Adrenal gland (tissue), 12 donors: ENCODE data around the gene ARHGEF4. TPM values are rescaled to one million over a fixed set of nuclear protein-coding genes. Genes with fewer than 3 reads are reported as not detected.

Source experiments
- DNase-seq, 7 donors: peaks; one replicate each; pipeline ENCODE4 v3.0.0-alpha.2; 2019 to 2020
- H3K27ac ChIP-seq, 5 donors: fragments of 200-600 bp; sonication (generic) in 4 of 5; 1 replicate in 3 of 5; 2 replicates in 2 of 5; pipeline versions ENCODE4 v1.5.1 to v1.8.0; 2016 to 2020; ENCODE audit warnings: mild to moderate bottlenecking in 1 of 5
- H3K27me3 ChIP-seq: fragments of 200-600 bp; 2 replicates; pipeline ENCODE4 v1.8.0; 2021
- H3K36me3 ChIP-seq, 2 donors: fragments of 200-600 bp; replicated peaks in 1 of 2; 1 replicate in 1 of 2; 2 replicates in 1 of 2; pipeline versions ENCODE4 v1.5.1 to v1.8.0; 2018 to 2022
- H3K4me1 ChIP-seq, 2 donors: fragments of 200-600 bp; replicated peaks in 1 of 2; 1 replicate in 1 of 2; 2 replicates in 1 of 2; pipeline versions ENCODE4 v1.5.1 to v1.8.0; 2018 to 2021
- H3K4me3 ChIP-seq, 4 donors: fragments of 200-600 bp; sonication (generic) in 3 of 4; one replicate each; pipeline ENCODE4 v1.5.1; 2016 to 2018
- H3K9me3 ChIP-seq, 3 donors: fragments of 200-600 bp; sonication (generic) in 1 of 3; replicated peaks in 1 of 3; 1 replicate in 2 of 3; 2 replicates in 1 of 3; pipeline versions ENCODE4 v1.5.1 to v1.8.0; 2016 to 2021
- POLR2A ChIP-seq, 2 donors: fragments of 450-650 bp; IDR thresholded peaks; one replicate each; pipeline ENCODE4 v1.6.1; 2017; ENCODE audit warnings: antibody characterized with exemption in 2 of 2, mild to moderate bottlenecking in 2 of 2, moderate library complexity in 1 of 2
- WGBS, 4 donors: extraction: QIAGEN DNeasy Blood & Tissue Kit in 2 of 4; methylation state at CpG; one replicate each; pipeline versions ENCODE4 v1.1.5 to v1.1.7; 2013 to 2017; 5-methylcytosine and 5-hydroxymethylcytosine counted together
- intact Hi-C, 2 donors: fragments of 100-400 bp; cut with DNase I; formaldehyde crosslinking; loops; one replicate each; pipeline versions ENCODE4 v1.14.1 to v1.15.0; 2022 to 2023
- polyA plus RNA-seq, 3 donors: library from polyadenylated mRNA; stranded (reverse); fragments of 200-250 nt in 2 of 3; fragments of 350-450 nt in 1 of 3; fragmentation: Illumina TruSeq in 1 of 3; extraction: RNeasy Lipid Tissue Mini Kit (QIAGEN cat#74804) in 1 of 3; gene quantifications; one replicate each; pipeline ENCODE4 v1.2.3, GENCODE V29; 2013 to 2014
- total RNA-seq, 9 donors: library from RNA; depleted of rRNA in 4 of 9; stranded (reverse); fragments of >200 nt in 4 of 9; fragments of 120-200 nt in 1 of 9; fragmentation: NEBNext Ultra II Directional in 1 of 9; extraction: Animal tissue kit (Norgen Biotek cat#: 25700) in 1 of 9; gene quantifications; one replicate each; pipeline versions ENCODE4 v1.1.0 to v1.2.4, GENCODE V29; 2013 to 2023
- TF ChIP-seq, protein P1 (sequence below), 6 experiments: fragments of 450-650 bp in 4 of 6; fragments of 200-600 bp in 2 of 6; sonication (generic) in 1 of 6; IDR thresholded peaks; 1 replicate in 5 of 6; 2 replicates in 1 of 6; pipeline versions ENCODE4 v1.5.1 to v1.8.0; 2016 to 2021; ENCODE audit warnings: antibody characterized with exemption in 6 of 6, mild to moderate bottlenecking in 2 of 6, moderate library complexity in 1 of 6
- donor health status: healthy with polysubstance abuse.
- donor health status: Bipolar disorder and iron deficiency.
- donor health status: DM: yes; HTN: yes; CAD: no.
- donor health status: DM: no; HTN: no; CAD: no.
- donor health status: DM: no; HTN: no; CAD: no.
- donor health status: DM: yes; HTN: yes; CAD: no.

The ARHGEF4 gene
- total and polyA plus RNA-seq, 12 donors = 0.97 to 40.4 (median 5.1) TPM

DNA sequence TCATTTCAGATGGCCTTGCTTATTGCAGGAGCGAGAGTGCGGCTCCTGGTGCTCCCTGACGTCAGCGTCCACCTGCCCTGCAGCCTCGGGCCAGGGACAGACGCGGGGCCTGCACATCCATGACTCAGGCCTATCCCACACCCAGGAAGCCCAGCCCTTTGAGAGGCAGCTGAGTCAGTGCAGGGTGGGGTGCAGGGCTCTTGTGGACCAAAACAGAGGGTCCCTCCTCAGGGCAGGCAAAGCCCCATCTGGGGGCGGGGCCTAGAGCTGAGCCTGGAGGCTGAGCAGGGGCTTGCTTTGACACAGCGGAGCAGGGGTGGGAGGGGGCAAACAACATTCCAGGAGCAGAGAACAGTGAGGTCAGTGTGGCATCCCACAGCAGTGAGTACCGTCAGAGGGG lies 7.7 kb upstream of the ARHGEF4 start:
- WGBS, 4 donors = 60 to 90% (median 84%) methylated on average over 1 to 10 of the region's 10 CpGs
- TF ChIP-seq, protein P1, sequence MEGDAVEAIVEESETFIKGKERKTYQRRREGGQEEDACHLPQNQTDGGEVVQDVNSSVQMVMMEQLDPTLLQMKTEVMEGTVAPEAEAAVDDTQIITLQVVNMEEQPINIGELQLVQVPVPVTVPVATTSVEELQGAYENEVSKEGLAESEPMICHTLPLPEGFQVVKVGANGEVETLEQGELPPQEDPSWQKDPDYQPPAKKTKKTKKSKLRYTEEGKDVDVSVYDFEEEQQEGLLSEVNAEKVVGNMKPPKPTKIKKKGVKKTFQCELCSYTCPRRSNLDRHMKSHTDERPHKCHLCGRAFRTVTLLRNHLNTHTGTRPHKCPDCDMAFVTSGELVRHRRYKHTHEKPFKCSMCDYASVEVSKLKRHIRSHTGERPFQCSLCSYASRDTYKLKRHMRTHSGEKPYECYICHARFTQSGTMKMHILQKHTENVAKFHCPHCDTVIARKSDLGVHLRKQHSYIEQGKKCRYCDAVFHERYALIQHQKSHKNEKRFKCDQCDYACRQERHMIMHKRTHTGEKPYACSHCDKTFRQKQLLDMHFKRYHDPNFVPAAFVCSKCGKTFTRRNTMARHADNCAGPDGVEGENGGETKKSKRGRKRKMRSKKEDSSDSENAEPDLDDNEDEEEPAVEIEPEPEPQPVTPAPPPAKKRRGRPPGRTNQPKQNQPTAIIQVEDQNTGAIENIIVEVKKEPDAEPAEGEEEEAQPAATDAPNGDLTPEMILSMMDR (IDR thresholded peaks at IDR 0.05) = no peak
- TF ChIP-seq POLR2A (IDR thresholded peaks at IDR 0.05) = no peak
- H3K4me3 ChIP-seq = no peak overlapping the region
- intact Hi-C loops = no loop called here
- no peaks in the 10 kb centered on the region for H3K36me3 ChIP-seq
- DNase-seq = no peak
- H3K27ac ChIP-seq = no peak overlapping the region
- no peaks in the 10 kb centered on the region for H3K9me3 ChIP-seq
- H3K27me3 ChIP-seq = no peaks in the 10 kb centered on the region
- no peaks in the 10 kb centered on the region for H3K4me1 ChIP-seq

DNA sequence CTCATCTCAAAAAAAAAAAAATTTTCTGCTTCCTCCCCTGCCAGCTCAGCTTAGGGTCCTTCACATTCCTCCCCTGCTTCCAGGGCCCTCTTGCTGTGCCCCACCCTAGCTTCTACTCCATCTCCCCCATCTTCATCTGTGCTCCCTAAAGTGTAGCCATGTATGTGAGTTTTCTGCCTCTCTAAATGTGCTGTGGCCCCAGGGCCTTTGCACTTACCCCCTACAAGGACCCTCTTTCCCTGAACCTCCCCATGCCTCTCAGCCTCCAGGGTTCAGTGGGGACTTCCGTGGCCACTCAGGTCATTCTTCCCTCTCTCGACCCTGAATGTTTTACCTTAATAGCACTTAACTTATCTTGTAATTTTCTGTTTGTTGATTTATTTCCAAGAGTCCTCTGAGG lies 6.2 kb upstream of the ARHGEF4 start:
- H3K27me3 ChIP-seq = peaks cover 7% of the 10 kb centered on the region
- WGBS, 4 donors = 61 to 79% (median 75%) methylated on average over 2 of the region's 2 CpGs
- H3K36me3 ChIP-seq = no peaks in the 10 kb centered on the region
- H3K4me1 ChIP-seq = no peaks in the 10 kb centered on the region
- TF ChIP-seq, protein P1 (IDR thresholded peaks at IDR 0.05) = no peak
- TF ChIP-seq POLR2A (IDR thresholded peaks at IDR 0.05) = no peak
- DNase-seq = no peak
- no peak overlapping the region for H3K4me3 ChIP-seq
- intact Hi-C loops = no loop called here
- H3K9me3 ChIP-seq = no peaks in the 10 kb centered on the region
- no peak overlapping the region for H3K27ac ChIP-seq

DNA sequence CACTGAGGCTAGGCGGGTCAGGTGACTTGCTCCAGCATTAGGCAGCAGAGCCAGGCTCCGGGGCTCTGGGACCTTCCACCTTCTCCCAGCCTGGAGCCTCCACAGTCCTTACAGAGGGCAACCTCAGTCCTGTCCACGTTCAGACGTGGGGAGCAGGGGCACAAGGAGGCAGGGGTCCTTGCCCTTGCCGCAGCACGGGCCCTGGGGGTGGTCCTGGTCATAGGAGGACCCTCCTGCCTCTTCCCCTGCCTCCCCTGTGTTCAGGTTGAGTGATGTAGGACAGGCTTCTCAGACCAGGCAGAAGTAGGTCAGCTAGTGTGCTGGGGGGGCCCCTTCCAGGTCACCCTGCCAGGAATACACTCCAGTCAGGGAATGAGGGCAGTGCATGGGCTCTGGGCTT lies 5.4 kb upstream of the ARHGEF4 start:
- WGBS, 4 donors = 45 to 74% (median 68%) methylated on average over 4 to 6 of the region's 6 CpGs
- no peaks in the 10 kb centered on the region for H3K4me1 ChIP-seq
- no peak for DNase-seq
- intact Hi-C loops = no loop called here
- H3K36me3 ChIP-seq = no peaks in the 10 kb centered on the region
- H3K27ac ChIP-seq = no peak overlapping the region
- no peak overlapping the region for H3K4me3 ChIP-seq
- H3K27me3 ChIP-seq = peaks cover 15% of the 10 kb centered on the region
- no peaks in the 10 kb centered on the region for H3K9me3 ChIP-seq
- TF ChIP-seq, protein P1 (IDR thresholded peaks at IDR 0.05) = no peak
- TF ChIP-seq POLR2A (IDR thresholded peaks at IDR 0.05) = no peak

DNA sequence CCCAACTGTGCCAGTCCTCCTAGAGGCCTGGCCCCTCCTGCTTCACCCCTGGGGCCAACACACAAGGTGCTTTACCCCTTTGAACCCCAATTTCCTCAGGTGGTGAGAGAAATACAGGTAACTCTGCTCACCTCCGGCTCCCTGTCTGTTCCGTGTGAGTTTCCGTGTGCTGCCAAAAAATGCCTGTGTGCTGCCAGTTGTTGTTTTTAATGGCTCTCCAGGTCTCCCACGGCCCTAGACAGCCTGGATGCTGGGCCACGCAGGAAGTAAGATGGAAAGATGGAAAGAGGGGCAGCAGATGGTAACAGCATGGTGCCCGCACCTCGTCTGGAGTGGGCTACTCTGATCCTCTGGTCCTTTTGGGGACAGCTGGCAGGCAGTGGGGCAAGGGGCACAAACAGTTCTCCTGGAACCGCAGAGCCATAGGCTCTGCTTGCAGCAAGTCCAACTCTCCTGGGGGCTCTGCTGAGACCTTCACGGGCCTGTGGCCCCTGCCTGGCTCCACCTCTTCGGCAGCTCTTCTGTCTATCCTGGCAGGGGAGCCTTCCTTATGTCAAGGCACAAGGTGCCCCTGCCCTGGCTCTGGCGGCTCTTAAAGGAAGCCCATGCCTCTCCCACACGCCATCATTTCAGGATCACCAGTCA lies 4.3 kb upstream of the ARHGEF4 start:
- no peak for TF ChIP-seq POLR2A (IDR thresholded peaks at IDR 0.05)
- TF ChIP-seq, protein P1 (IDR thresholded peaks at IDR 0.05) = no peak
- WGBS, 4 donors = 79 to 88% (median 84%) methylated on average over 7 to 12 of the region's 12 CpGs
- no peaks in the 10 kb centered on the region for H3K9me3 ChIP-seq
- DNase-seq = no peak
- no peaks in the 10 kb centered on the region for H3K36me3 ChIP-seq
- H3K27ac ChIP-seq = no peak overlapping the region
- intact Hi-C loops = no loop called here
- no peaks in the 10 kb centered on the region for H3K4me1 ChIP-seq
- peaks cover 25% of the 10 kb centered on the region for H3K27me3 ChIP-seq
- H3K4me3 ChIP-seq = no peak overlapping the region
